ENCODE data around the gene SQOR. TPM values are rescaled to one million over a fixed set of nuclear protein-coding genes. Genes with fewer than 3 reads are reported as not detected.

SQOR gene
- total and polyA plus RNA-seq, 2 of the 4 experiments (the other 2 are of a cell fraction) = 22.1 to 40.3 TPM

- Histone ChIP-seq H3K23ac (ENCODE audit: low read depth, low read length) (no peak overlapping the region), H2AK9ac (replicated peaks; ENCODE audit: low read depth, low read length, poor library complexity) (no peak overlapping the region), H2BK120ac (ENCODE audit: low read depth, low read length) (no peak overlapping the region), H3K79me1 (ENCODE audit: low read depth in 1 of 2, low read length in 2 of 2) (peaks cover 14 to 36% of the 10 kb centered on the region in 2 experiments), H2BK20ac (ENCODE audit: low read depth, low read length) (no peak overlapping the region), H2BK5ac (ENCODE audit: low read depth, low read length, poor library complexity, severe bottlenecking) (peak overlapping the region; percentile 97), H3K9me1 (ENCODE audit: insufficient read depth, low read length) (no peaks in the 10 kb centered on the region), H3K4me3 (ENCODE audit: insufficient read depth, low read depth, low read length) (peak overlapping the region; percentile 20; the same call in 1 of the 2 replicates), H3K4ac (ENCODE audit: low read depth, low read length) (no peak overlapping the region), H3K27me3 (ENCODE audit: control insufficient read depth, insufficient read depth, low read length) (no peaks in the 10 kb centered on the region), H3K4me1 (ENCODE audit: control insufficient read depth, insufficient read depth, low read length) (peaks cover 3% of the 10 kb centered on the region; the same call in 1 of the 2 replicates), H2AFZ (replicated peaks; ENCODE audit: low read length, poor library complexity) (no peak overlapping the region), H4K20me1 (ENCODE audit: insufficient read depth, low read length) (no peaks in the 10 kb centered on the region), H4K5ac (ENCODE audit: low read depth, low read length) (no peak overlapping the region; the same call in 1 of the 2 replicates), H3K14ac (replicated peaks; ENCODE audit: low read depth, low read length) (peak overlapping the region; percentile 74; the same call in 1 of the 2 replicates), H3K27ac (ENCODE audit: insufficient read depth, low read length) (no peak overlapping the region; the same call in 1 of the 2 replicates), H3K18ac (ENCODE audit: low read depth, low read length) (no peak overlapping the region), H3K9me3 (ENCODE audit: control insufficient read depth, insufficient read depth, low read length) (no peaks in the 10 kb centered on the region), H3K56ac (ENCODE audit: extremely low read depth, insufficient read depth, low read length) (no peak overlapping the region), H3K36me3 (ENCODE audit: control insufficient read depth, insufficient read depth, low read length) (peaks cover 2% of the 10 kb centered on the region; the same call in 1 of the 2 replicates), H3K4me2 (ENCODE audit: low read depth, low read length) (peak overlapping the region; percentile 88), H2BK15ac (ENCODE audit: low read depth, low read length) (no peak overlapping the region), H3K9ac (ENCODE audit: low read depth, low read length) (peak overlapping the region; percentile 23; the same call in 1 of the 2 replicates), H2AK5ac (ENCODE audit: low read depth, low read length) (no peak overlapping the region), H4K91ac (ENCODE audit: insufficient read depth, low read depth, low read length) (no peak overlapping the region), H4K8ac (ENCODE audit: low read depth in 2 of 2, low read length in 2 of 2) (no peak overlapping the region)
- dilution Hi-C loops (cut with HindIII; ENCODE audit: low sequenced_read_pairs, unreplicated experiment) (no loop called here), intact Hi-C loops (cut with micrococcal nuclease) (no loop called here), in situ Hi-C loops (cut with MboI; ENCODE audit: low sequenced_read_pairs) (no loop called here)
- DNase-seq = peak; percentile 29
- TF ChIP-seq CHD1 (IDR thresholded peaks at IDR 0.05; ENCODE audit: low read depth, low read length) = no peak
- TF ChIP-seq CTCF (conservative IDR thresholded peaks at IDR 0.05; ENCODE audit: low read depth, low read length) = no peak
- TF ChIP-seq USF2 (IDR thresholded peaks at IDR 0.05; ENCODE audit: low read depth, low read length) = no peak
- 100% methylated on average over 1 of the region's 5 CpGs; no CpG with 5 or more reads in 1 of the 2 experiments for WGBS, 2 experiments (ENCODE audit: extremely low coverage in 2 of 2, insufficient read length in 1 of 2)
- ChIA-PET CTCF (interaction anchor here (1.1 to 1.3 kb wide), 2 partner anchors 20 to 25 kb away, joined by 3 read pairs; no protein-coding TSS in a partner anchor), POLR2A (ENCODE audit: unreplicated experiment) (no interaction called here)
- ATAC-seq (ENCODE audit: low read depth) = no peak
- no TSS peak for BruUV-seq (replicated peaks)
Measured at GRCh38 chr15:45589256-45589655, 45.6 kb upstream of the SQOR start.

Measured in IMR-90 (cell line).